Kidney epithelial cell (primary cell): ENCODE results near the gene UBE2Z. TPM values are rescaled to one million over a fixed set of nuclear protein-coding genes. Genes with fewer than 3 reads are reported as not detected.

Experiments used
- DNase-seq: peaks from one replicate; pipeline ENCODE4 v3.0.0-alpha.2; 2010; ENCODE audit warnings: low read depth
- H3K27me3 ChIP-seq: 2 replicates; pipeline ENCODE4 v1.6.0; 2011; ENCODE audit warnings: low read length; ENCODE audit not compliant: control insufficient read depth, insufficient read depth
- H3K36me3 ChIP-seq: 2 replicates; pipeline ENCODE4 v1.5.1; 2011; ENCODE audit warnings: low read length; ENCODE audit not compliant: control insufficient read depth, insufficient read depth
- H3K4me3 ChIP-seq: 2 replicates; pipeline ENCODE4 v1.5.1; 2011; ENCODE audit warnings: low read depth, mild to moderate bottlenecking, control low read depth, low read length
- total RNA-seq: library from RNA; depleted of rRNA; stranded (reverse); fragments of >200 nt; gene quantifications from 2 replicates; pipeline ENCODE4 v1.2.3, GENCODE V29; 2015
- TF ChIP-seq, protein P1 (sequence below): IDR thresholded peaks from 2 replicates; pipeline ENCODE4 v1.5.1; 2011; ENCODE audit warnings: mild to moderate bottlenecking, moderate library complexity, low read length, control low read depth, inconsistent platforms; ENCODE audit not compliant: insufficient read depth, poor library complexity, severe bottlenecking

Gene UBE2Z
- total RNA-seq, 1 donor from 2014 or later: 118 TPM

- no peaks in the 10 kb centered on the region for H3K27me3 ChIP-seq
- no peak overlapping the region for H3K4me3 ChIP-seq
- peaks cover 2% of the 10 kb centered on the region for H3K36me3 ChIP-seq
- DNase-seq: no peak
- TF ChIP-seq, protein P1, sequence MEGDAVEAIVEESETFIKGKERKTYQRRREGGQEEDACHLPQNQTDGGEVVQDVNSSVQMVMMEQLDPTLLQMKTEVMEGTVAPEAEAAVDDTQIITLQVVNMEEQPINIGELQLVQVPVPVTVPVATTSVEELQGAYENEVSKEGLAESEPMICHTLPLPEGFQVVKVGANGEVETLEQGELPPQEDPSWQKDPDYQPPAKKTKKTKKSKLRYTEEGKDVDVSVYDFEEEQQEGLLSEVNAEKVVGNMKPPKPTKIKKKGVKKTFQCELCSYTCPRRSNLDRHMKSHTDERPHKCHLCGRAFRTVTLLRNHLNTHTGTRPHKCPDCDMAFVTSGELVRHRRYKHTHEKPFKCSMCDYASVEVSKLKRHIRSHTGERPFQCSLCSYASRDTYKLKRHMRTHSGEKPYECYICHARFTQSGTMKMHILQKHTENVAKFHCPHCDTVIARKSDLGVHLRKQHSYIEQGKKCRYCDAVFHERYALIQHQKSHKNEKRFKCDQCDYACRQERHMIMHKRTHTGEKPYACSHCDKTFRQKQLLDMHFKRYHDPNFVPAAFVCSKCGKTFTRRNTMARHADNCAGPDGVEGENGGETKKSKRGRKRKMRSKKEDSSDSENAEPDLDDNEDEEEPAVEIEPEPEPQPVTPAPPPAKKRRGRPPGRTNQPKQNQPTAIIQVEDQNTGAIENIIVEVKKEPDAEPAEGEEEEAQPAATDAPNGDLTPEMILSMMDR: no peak
These were observed 2.2 kb upstream of the UBE2Z start for GRCh38 chr17:48905987-48906515.

DNA sequence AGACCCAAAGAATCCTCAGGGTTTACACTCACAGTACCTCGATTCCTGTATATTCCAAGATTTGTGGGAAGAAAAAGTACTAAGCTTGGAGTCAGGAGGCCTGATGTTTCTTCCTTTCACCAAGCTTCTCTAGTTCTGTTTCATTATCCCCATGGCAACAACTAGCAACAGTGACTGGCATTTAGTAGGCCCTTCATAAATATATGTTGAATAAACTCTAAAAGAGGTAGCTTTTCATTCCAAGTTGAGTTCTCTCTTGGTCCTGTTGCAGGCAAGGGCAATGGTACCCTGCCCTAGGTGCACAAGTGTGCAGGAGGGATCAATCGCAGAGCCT is 527 bp upstream of the UBE2Z start:
- H3K4me3 ChIP-seq: peak overlapping the region; percentile 93
- DNase-seq: peak; percentile 19
- TF ChIP-seq, protein P1: no peak

GRCh38 chr17:48908853-48909394 is 717 bp downstream of the UBE2Z start:
- peak; percentile 41 for DNase-seq
- peak overlapping the region; percentile 93 for H3K4me3 ChIP-seq
- TF ChIP-seq, protein P1: no peak

More for the DNA sequence above, 527 bp upstream of the UBE2Z start:
- Histone ChIP-seq H3K27me3 (no peaks in the 10 kb centered on the region), H3K36me3 (peaks cover 2% of the 10 kb centered on the region)

GRCh38 chr17:48909783-48910182 is 1.6 kb downstream of the UBE2Z start:
- Histone ChIP-seq H3K36me3 (peaks cover 3% of the 10 kb centered on the region), H3K27me3 (no peaks in the 10 kb centered on the region), H3K4me3 (peak overlapping the region; percentile 93)
- DNase-seq: no peak
- TF ChIP-seq, protein P1: no peak

More at GRCh38 chr17:48908853-48909394, 717 bp downstream of the UBE2Z start:
- no peaks in the 10 kb centered on the region for H3K27me3 ChIP-seq
- peaks cover 3% of the 10 kb centered on the region for H3K36me3 ChIP-seq

- Histone ChIP-seq H3K4me3 (no peak overlapping the region), H3K27me3 (no peaks in the 10 kb centered on the region), H3K36me3 (peaks cover 3% of the 10 kb centered on the region)
- TF ChIP-seq, protein P1: no peak
- no peak for DNase-seq
These were observed 2.2 kb downstream of the UBE2Z start for GRCh38 chr17:48910370-48910769.

- H3K36me3 ChIP-seq: peaks cover 3% of the 10 kb centered on the region
- no peak overlapping the region for H3K4me3 ChIP-seq
- no peak for DNase-seq
- H3K27me3 ChIP-seq: no peaks in the 10 kb centered on the region
- TF ChIP-seq, protein P1: no peak
These were observed 4.3 kb downstream of the UBE2Z start for GRCh38 chr17:48912476-48912875.
